Fibroblast of skin of left quadriceps (primary cell): Measurements from ENCODE around the gene NR4A3.
A peak's percentile ranks its signal among the peaks of the same experiment; 100 is the strongest.

Experiments
- DNase-seq, 2 experiments: peaks; one replicate each; pipeline ENCODE4 v3.0.0-alpha.2; 2013; ENCODE audit warnings: low read depth in 2 of 2

NR4A3 gene

GRCh38 chr9:99814359-99814758 lies 7.3 kb upstream of the NR4A3 start:
- no peak for DNase-seq

- DNase-seq: no peak
Measured at GRCh38 chr9:99816392-99816791, 5.3 kb upstream of the NR4A3 start.

GRCh38 chr9:99818500-99818899 lies 3.2 kb upstream of the NR4A3 start:
- no peak for DNase-seq

- DNase-seq: peak; percentile 59 to 63
Measured at GRCh38 chr9:99819123-99819855, 2.4 kb upstream of the NR4A3 start.

- peak; percentile 89 to 90 for DNase-seq
Measured at GRCh38 chr9:99819856-99820684, 1.6 kb upstream of the NR4A3 start.

- DNase-seq: peak in 1 of 2 experiments; percentile 44
Measured at GRCh38 chr9:99820685-99821395, 845 bp upstream of the NR4A3 start.

- DNase-seq: no peak
Measured at GRCh38 chr9:99822109-99822805, 572 bp downstream of the NR4A3 start.

GRCh38 chr9:99822806-99823591 lies 1.3 kb downstream of the NR4A3 start:
- no peak for DNase-seq

- no peak for DNase-seq
Measured at GRCh38 chr9:99823681-99824377, 2.1 kb downstream of the NR4A3 start.

- DNase-seq: no peak
Measured at GRCh38 chr9:99824378-99825171, 2.9 kb downstream of the NR4A3 start.

GRCh38 chr9:99825172-99826046 lies 3.7 kb downstream of the NR4A3 start:
- no peak for DNase-seq

- no peak for DNase-seq
Measured at GRCh38 chr9:99826579-99826978, 4.9 kb downstream of the NR4A3 start.

- DNase-seq: no peak
Measured at GRCh38 chr9:99827244-99827643, 5.6 kb downstream of the NR4A3 start.

GRCh38 chr9:99828054-99828416 lies 6.3 kb downstream of the NR4A3 start:
- no peak for DNase-seq

- DNase-seq: no peak
Measured at GRCh38 chr9:99828417-99829176, 6.9 kb downstream of the NR4A3 start.

- no peak for DNase-seq
Measured at GRCh38 chr9:99831857-99832557, 10.3 kb downstream of the NR4A3 start.

- no peak for DNase-seq
Measured at GRCh38 chr9:99832558-99832864, 10.8 kb downstream of the NR4A3 start.
